PFSK-1 (cell line): ENCODE results near the gene PIGQ.

Experiments used
- FOXP2 ChIP-seq: optimal IDR thresholded peaks from 2 replicates; pipeline ENCODE3; 2011; ENCODE audit warnings: borderline replicate concordance, control low read depth, inconsistent platforms; ENCODE audit not compliant: insufficient read depth; ENCODE audit errors: extremely low read length, extremely low read depth
- POLR2AphosphoS5 ChIP-seq: IDR thresholded peaks from 2 replicates; pipeline ENCODE4 v1.6.1; 2012; ENCODE audit warnings: low read depth, mild to moderate bottlenecking, control low read depth, low read length, moderate library complexity
- SIN3A ChIP-seq: IDR thresholded peaks from 2 replicates; pipeline ENCODE4 v1.6.1; 2012; ENCODE audit warnings: mild to moderate bottlenecking, low read length, moderate library complexity, borderline replicate concordance; ENCODE audit not compliant: insufficient read depth
- TAF1 ChIP-seq: IDR thresholded peaks from 2 replicates; pipeline ENCODE4 v1.6.1; 2012; ENCODE audit warnings: low read length, control low read depth, borderline replicate concordance; ENCODE audit not compliant: insufficient read depth
- TF ChIP-seq, protein P1 (sequence below), 2 experiments: IDR thresholded peaks; 2 replicates each; pipeline versions ENCODE4 v1.6.1 to v1.8.0; 2011 to 2012; ENCODE audit warnings: low read depth in 2 of 2, low read length in 2 of 2, control low read depth in 1 of 2, inconsistent platforms in 1 of 2, mild to moderate bottlenecking in 1 of 2, moderate library complexity in 1 of 2; ENCODE audit not compliant: insufficient read depth in 1 of 2

DNA sequence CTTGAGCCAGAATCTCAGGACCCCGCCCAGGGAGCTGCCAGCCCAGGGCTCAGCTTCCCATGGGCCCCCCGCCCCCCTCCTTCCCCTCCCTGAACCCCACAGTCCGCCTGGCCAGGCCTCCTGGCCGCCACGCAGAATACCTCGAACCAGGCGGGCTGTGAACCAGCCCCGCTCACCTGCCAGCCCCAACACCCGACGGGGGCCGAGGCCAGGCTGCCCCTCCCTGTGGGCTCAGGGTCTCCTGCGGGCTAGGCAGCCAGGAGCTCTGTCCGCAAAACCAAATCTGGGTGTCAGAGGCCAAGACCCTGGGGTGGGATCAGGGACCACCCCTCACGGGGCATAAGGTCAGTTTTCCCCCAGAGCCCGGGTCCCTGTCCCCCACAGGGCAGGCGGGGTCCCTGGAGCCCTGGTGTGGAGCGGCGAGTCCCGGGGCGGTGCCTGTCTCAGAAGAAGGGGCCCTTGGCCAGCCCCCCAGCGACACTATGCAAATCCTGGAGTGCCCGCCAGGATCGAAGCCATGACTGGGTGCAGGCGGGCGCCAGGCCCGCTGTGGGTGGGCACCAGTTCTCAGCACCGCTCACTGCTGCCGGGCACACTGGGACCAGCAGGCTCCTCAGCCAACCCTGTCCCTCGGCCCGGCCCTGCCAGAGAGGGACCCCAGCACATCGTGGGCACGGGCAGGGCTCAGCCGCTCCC is 16.0 kb upstream of the PIGQ start:
- TF ChIP-seq SIN3A (no peak), POLR2AphosphoS5 (no peak), TAF1 (no peak), FOXP2 (no peak)
- TF ChIP-seq, protein P1, sequence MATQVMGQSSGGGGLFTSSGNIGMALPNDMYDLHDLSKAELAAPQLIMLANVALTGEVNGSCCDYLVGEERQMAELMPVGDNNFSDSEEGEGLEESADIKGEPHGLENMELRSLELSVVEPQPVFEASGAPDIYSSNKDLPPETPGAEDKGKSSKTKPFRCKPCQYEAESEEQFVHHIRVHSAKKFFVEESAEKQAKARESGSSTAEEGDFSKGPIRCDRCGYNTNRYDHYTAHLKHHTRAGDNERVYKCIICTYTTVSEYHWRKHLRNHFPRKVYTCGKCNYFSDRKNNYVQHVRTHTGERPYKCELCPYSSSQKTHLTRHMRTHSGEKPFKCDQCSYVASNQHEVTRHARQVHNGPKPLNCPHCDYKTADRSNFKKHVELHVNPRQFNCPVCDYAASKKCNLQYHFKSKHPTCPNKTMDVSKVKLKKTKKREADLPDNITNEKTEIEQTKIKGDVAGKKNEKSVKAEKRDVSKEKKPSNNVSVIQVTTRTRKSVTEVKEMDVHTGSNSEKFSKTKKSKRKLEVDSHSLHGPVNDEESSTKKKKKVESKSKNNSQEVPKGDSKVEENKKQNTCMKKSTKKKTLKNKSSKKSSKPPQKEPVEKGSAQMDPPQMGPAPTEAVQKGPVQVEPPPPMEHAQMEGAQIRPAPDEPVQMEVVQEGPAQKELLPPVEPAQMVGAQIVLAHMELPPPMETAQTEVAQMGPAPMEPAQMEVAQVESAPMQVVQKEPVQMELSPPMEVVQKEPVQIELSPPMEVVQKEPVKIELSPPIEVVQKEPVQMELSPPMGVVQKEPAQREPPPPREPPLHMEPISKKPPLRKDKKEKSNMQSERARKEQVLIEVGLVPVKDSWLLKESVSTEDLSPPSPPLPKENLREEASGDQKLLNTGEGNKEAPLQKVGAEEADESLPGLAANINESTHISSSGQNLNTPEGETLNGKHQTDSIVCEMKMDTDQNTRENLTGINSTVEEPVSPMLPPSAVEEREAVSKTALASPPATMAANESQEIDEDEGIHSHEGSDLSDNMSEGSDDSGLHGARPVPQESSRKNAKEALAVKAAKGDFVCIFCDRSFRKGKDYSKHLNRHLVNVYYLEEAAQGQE (IDR thresholded peaks at IDR 0.05; ENCODE audit: insufficient read depth in 1 of 2, low read depth in 2 of 2, low read length in 2 of 2), result no peak
